ENCODE measurements around the gene TTC5. TPM values are rescaled to one million over a fixed set of nuclear protein-coding genes. Genes with fewer than 3 reads are reported as not detected.

TTC5 gene
- total RNA-seq, 4 donors from 2014 or later = 5.5 to 8.6 (median 6.5) TPM

GRCh38 chr14:20262642-20263128 is 43.1 kb downstream of the TTC5 start:
- no peaks in the 10 kb centered on the region for H3K36me3 ChIP-seq
- H3K9me3 ChIP-seq = no peaks in the 10 kb centered on the region
- DNase-seq (ENCODE audit: extremely low spot score) = no peak
- H3K4me1 ChIP-seq = no peaks in the 10 kb centered on the region
- H3K27me3 ChIP-seq = no peaks in the 10 kb centered on the region
- no peak for TF ChIP-seq POLR2A (IDR thresholded peaks at IDR 0.05; ENCODE audit: low read depth)
- no peak for TF ChIP-seq CTCF (IDR thresholded peaks at IDR 0.05)
- TF ChIP-seq POLR2AphosphoS5 (IDR thresholded peaks at IDR 0.05) = no peak
- no peak for TF ChIP-seq EP300 (IDR thresholded peaks at IDR 0.05)
- no peak overlapping the region for H3K27ac ChIP-seq (replicated peaks in 1 of 4)
- intact Hi-C loops (cut with DNase I) = no loop called here
- H3K4me3 ChIP-seq = no peak overlapping the region
- 53% methylated on average over 3 of the region's 3 CpGs for WGBS

- intact Hi-C loops (cut with DNase I) = no loop called here
- Histone ChIP-seq H3K9me3 (peaks cover 0 to 14% (median 8%) of the 10 kb centered on the region in 4 donors), H3K4me3 (no peak overlapping the region), H3K27ac (replicated peaks in 1 of 4) (no peak overlapping the region), H3K36me3 (no peaks in the 10 kb centered on the region), H3K27me3 (no peaks in the 10 kb centered on the region), H3K4me1 (no peaks in the 10 kb centered on the region)
- TF ChIP-seq EP300 (IDR thresholded peaks at IDR 0.05) (no peak), POLR2AphosphoS5 (IDR thresholded peaks at IDR 0.05) (no peak), CTCF (IDR thresholded peaks at IDR 0.05) (no peak), POLR2A (IDR thresholded peaks at IDR 0.05; ENCODE audit: low read depth) (no peak)
- WGBS = 73% methylated on average over 3 of the region's 3 CpGs
- DNase-seq (ENCODE audit: extremely low spot score) = peak; percentile 42
Measured at GRCh38 chr14:20247646-20248246, 58.0 kb downstream of the TTC5 start.

Small RNAs within 50 kb of the gene (small RNA-seq; reads per million reads assigned to genes)
- gene SNORA79B (0 to 0.17 (median 0) reads per million in 3 donors), gene SNORD126 (555 to 746 (median 680) reads per million in 3 donors)

Other genes starting within 250 kb of the TTC5 start
- not detected for gene OR4L1, start 245.9 kb downstream of the TTC5 start, total RNA-seq
- gene OR4K17, start 195.2 kb downstream of the TTC5 start, total RNA-seq = not detected
- gene OR4N5, start 167.1 kb downstream of the TTC5 start, total RNA-seq = not detected
- gene OR11G2, start 115.1 kb downstream of the TTC5 start, total RNA-seq = not detected
- gene OR11H6, start 82.2 kb downstream of the TTC5 start, total RNA-seq = not detected
- not detected for gene OR11H7, start 77.0 kb downstream of the TTC5 start, total RNA-seq
- gene OR11H4, start 66.7 kb downstream of the TTC5 start, total RNA-seq = not detected
- 10 to 100 TPM; 31.8 to 60.6 (median 42.0) TPM for gene CCNB1IP1, start 27.3 kb upstream of the TTC5 start, total RNA-seq
- gene PARP2, start 37.7 kb upstream of the TTC5 start, total RNA-seq = 10 to 100 TPM in 2 of 4 donors, 1 to 10 TPM in 2; 5.8 to 17.4 (median 8.9) TPM
- gene TEP1, start 107.5 kb upstream of the TTC5 start, total RNA-seq = 10 to 100 TPM; 17.2 to 28.8 (median 22.9) TPM
- under 1 TPM; 0.50 to 0.92 (median 0.77) TPM for gene KLHL33, start 130.2 kb upstream of the TTC5 start, total RNA-seq
- gene OSGEP, start 148.9 kb upstream of the TTC5 start, total RNA-seq = 10 to 100 TPM; 23.5 to 36.8 (median 24.8) TPM
- 100 to 1,000 TPM; 101 to 105 (median 104) TPM for gene APEX1, start 149.3 kb upstream of the TTC5 start, total RNA-seq
- gene PIP4P1, start 155.5 kb upstream of the TTC5 start, total RNA-seq = 10 to 100 TPM; 18.7 to 27.9 (median 24.5) TPM
- 10 to 100 TPM in 3 of 4 donors, 1 to 10 TPM in 1; 4.2 to 85.2 (median 14.2) TPM for gene PNP, start 163.5 kb upstream of the TTC5 start, total RNA-seq
- not detected for gene RNASE10, start 199.6 kb upstream of the TTC5 start, total RNA-seq